HG03064 (cell line): Measurements from ENCODE around the gene ETS1.

Experiments used
- ATAC-seq: cut with Tn5 transposase; IDR thresholded peaks from one replicate; pipeline ENCODE4 v1.9.1; 2021; ENCODE audit warnings: low read depth; ENCODE audit not compliant: unreplicated experiment

The ETS1 gene

GRCh38 chr11:128546916-128547315 is 40.4 kb downstream of the ETS1 start:
- ATAC-seq: no peak

GRCh38 chr11:128544471-128545051 is 42.8 kb downstream of the ETS1 start:
- ATAC-seq: no peak

GRCh38 chr11:128540469-128540868 is 46.9 kb downstream of the ETS1 start:
- ATAC-seq: no peak

GRCh38 chr11:128536506-128536905 is 50.9 kb downstream of the ETS1 start:
- ATAC-seq: no peak

- no peak for ATAC-seq
Observed at GRCh38 chr11:128535468-128536457, 51.6 kb downstream of the ETS1 start.

GRCh38 chr11:128533472-128533871 is 53.9 kb downstream of the ETS1 start:
- ATAC-seq: no peak

- ATAC-seq: no peak
Observed at GRCh38 chr11:128532572-128533091, 54.7 kb downstream of the ETS1 start.

GRCh38 chr11:128532016-128532571 is 55.3 kb downstream of the ETS1 start:
- ATAC-seq: no peak

- ATAC-seq: no peak
Observed at GRCh38 chr11:128531588-128531987, 55.8 kb downstream of the ETS1 start.

- ATAC-seq: no peak
Observed at GRCh38 chr11:128530118-128531074, 57.0 kb downstream of the ETS1 start.

- ATAC-seq: no peak
Observed at GRCh38 chr11:128528294-128528693, 59.1 kb downstream of the ETS1 start.

- ATAC-seq: no peak
Observed at GRCh38 chr11:128527046-128527445, 60.3 kb downstream of the ETS1 start.

GRCh38 chr11:128525411-128526243 is 61.7 kb downstream of the ETS1 start:
- no peak for ATAC-seq

- ATAC-seq: no peak
Observed at GRCh38 chr11:128524172-128524571, 63.2 kb downstream of the ETS1 start.

GRCh38 chr11:128523641-128524040 is 63.7 kb downstream of the ETS1 start:
- ATAC-seq: no peak

- ATAC-seq: no peak
Observed at GRCh38 chr11:128522943-128523518, 64.3 kb downstream of the ETS1 start.

- peak; percentile 75 for ATAC-seq
Observed at GRCh38 chr11:128522055-128522942, 65.1 kb downstream of the ETS1 start.

- ATAC-seq: no peak
Observed at GRCh38 chr11:128521682-128522054, 65.7 kb downstream of the ETS1 start.
